K562 (cell line): ENCODE measurements around the gene CDH3. TPM values are rescaled to one million over a fixed set of nuclear protein-coding genes. Genes with fewer than 3 reads are reported as not detected.

Experiments
- ATAC-seq: fragments of 200-7000 bp; cut with Tn5 transposase; 3 replicates; pipeline ENCODE4 v1.9.1; 2020; ENCODE audit warnings: moderate library complexity
- BruUV-seq: library from RNA; stranded (reverse); fragments of 400-500 nt; replicated peaks from 2 replicates; lab custom pipeline; 2021; lab: Mats Ljungman, UMichigan
- CTCF ChIA-PET: fragments of 300-600 bp; formaldehyde crosslinking; extraction: SDS; loops from one replicate; lab custom pipeline; 2021; ENCODE audit warnings: low intra/inter-chr PET ratio; lab: Yijun Ruan, JAX
- POLR2A ChIA-PET: fragments of 300-600, 350-650 bp; sonication (Branson Sonifier 250); formaldehyde crosslinking; extraction: SDS; loops from one replicate; lab custom pipeline; 2021; ENCODE audit warnings: antibody characterized with exemption, inconsistent platforms; lab: Yijun Ruan, JAX
- DNase-seq, 4 experiments: peaks; one replicate each; pipeline versions ENCODE4 v3.0.0 to v3.0.0-alpha.2; 2011 to 2018; ENCODE audit warnings: low spot score in 3 of 4, mixed read lengths in 3 of 4; ENCODE audit errors: extremely low read depth in 1 of 4
- FAIRE-seq: peaks from 2 replicates; lab custom pipeline; 2011; peaks lifted over from hg19 to GRCh38; lab: Jason Lieb, UNC
- H2AFZ ChIP-seq: 2 replicates; pipeline ENCODE4 v1.6.0; 2011; ENCODE audit warnings: low read depth, low read length, control low read depth, inconsistent platforms
- H3K27ac ChIP-seq: fragments of 200-600 bp; 3 replicates; pipeline ENCODE4 v1.8.0; 2011; ENCODE audit warnings: low read depth, mild to moderate bottlenecking, control low read depth, inconsistent platforms, low read length, moderate library complexity, mixed read lengths; ENCODE audit errors: extremely low read depth
- H3K27me3 ChIP-seq, 2 experiments: fragments of 300-600 bp in 1 of 2; 2 replicates in 1 of 2; 3 replicates in 1 of 2; pipeline versions ENCODE4 v1.6.0 to v1.8.0; 2011; ENCODE audit warnings: inconsistent platforms in 2 of 2, low read length in 2 of 2, mild to moderate bottlenecking in 1 of 2, mixed read lengths in 1 of 2, moderate library complexity in 1 of 2; ENCODE audit not compliant: control insufficient read depth in 2 of 2, insufficient read depth in 2 of 2
- H3K36me3 ChIP-seq: fragments of 300-600 bp; 3 replicates; pipeline ENCODE4 v1.8.0; 2011; ENCODE audit warnings: mild to moderate bottlenecking, low read length, inconsistent platforms; ENCODE audit not compliant: control insufficient read depth, insufficient read depth
- H3K4me1 ChIP-seq, 2 experiments: fragments of 200-600 bp in 1 of 2; replicated peaks in 1 of 2; 2 replicates in 1 of 2; 3 replicates in 1 of 2; pipeline versions ENCODE4 v1.5.1 to v1.8.0; 2011; ENCODE audit warnings: inconsistent platforms in 2 of 2, low read length in 2 of 2, mild to moderate bottlenecking in 1 of 2, mixed read lengths in 1 of 2, moderate library complexity in 1 of 2; ENCODE audit not compliant: control insufficient read depth in 2 of 2, insufficient read depth in 2 of 2
- H3K4me2 ChIP-seq: 2 replicates; pipeline ENCODE4 v1.6.1; 2011; ENCODE audit warnings: low read length, control low read depth, inconsistent platforms, mixed read lengths; ENCODE audit not compliant: insufficient read depth
- H3K4me3 ChIP-seq: fragments of 200-600 bp; sonication (generic), shearing (Covaris generic); 2 replicates; pipeline ENCODE4 v1.5.1; 2016; ENCODE audit warnings: control low read depth, inconsistent platforms
- H3K79me2 ChIP-seq: fragments of 200-600 bp; 3 replicates; pipeline ENCODE4 v1.8.0; 2011; ENCODE audit warnings: low read length, inconsistent platforms; ENCODE audit not compliant: control insufficient read depth, insufficient read depth
- H3K9ac ChIP-seq, 2 experiments: 2 replicates each; pipeline versions ENCODE4 v1.6.0 to v1.6.1; 2011; ENCODE audit warnings: low read depth in 2 of 2, low read length in 2 of 2, control low read depth in 1 of 2, inconsistent platforms in 1 of 2, mild to moderate bottlenecking in 1 of 2, mixed read lengths in 1 of 2; ENCODE audit not compliant: insufficient read depth in 1 of 2
- H3K9me1 ChIP-seq: one replicate; pipeline ENCODE4 v1.6.0; 2011; ENCODE audit warnings: inconsistent platforms, mild to moderate bottlenecking, low read length, moderate library complexity; ENCODE audit not compliant: control insufficient read depth, insufficient read depth
- H3K9me3 ChIP-seq: replicated peaks from 2 replicates; pipeline ENCODE4 v1.5.1; 2011; ENCODE audit warnings: low read depth, low read length, inconsistent platforms; ENCODE audit not compliant: control insufficient read depth, insufficient read depth
- H4K20me1 ChIP-seq: replicated peaks from 2 replicates; pipeline ENCODE4 v1.6.1; 2011; ENCODE audit warnings: low read length, inconsistent platforms, mixed read lengths; ENCODE audit not compliant: control insufficient read depth, insufficient read depth
- HDAC1 ChIP-seq, 2 experiments: fragments of 450-650 bp; IDR thresholded peaks; 2 replicates each; pipeline ENCODE4 v1.6.1; 2016 to 2017; ENCODE audit warnings: inconsistent platforms in 1 of 2, mild to moderate bottlenecking in 1 of 2, moderate library complexity in 1 of 2
- PRPF4 ChIP-seq: fragments of 200-400 bp; formaldehyde crosslinking; IDR thresholded peaks from one replicate; pipeline ENCODE4 v1.6.1; 2017; ENCODE audit warnings: low read length, low read depth, mild to moderate bottlenecking; ENCODE audit not compliant: insufficient read depth, poor library complexity, severe bottlenecking
- U2AF2 ChIP-seq: fragments of 200-400 bp; formaldehyde crosslinking; optimal IDR thresholded peaks from 2 replicates; pipeline ENCODE3; 2017; ENCODE audit warnings: low read depth, mild to moderate bottlenecking, low read length
- ZNF239 ChIP-seq: fragments of 250-450 bp; sonication (Bioruptor Pico); IDR thresholded peaks from 2 replicates; pipeline ENCODE4 v1.4.0; 2020; ENCODE audit warnings: mild to moderate bottlenecking
- WGBS: fragments of 100-300 bp; shearing (Covaris generic); methylation state at CpG from one replicate; pipeline ENCODE4 v1.1.6; 2016; ENCODE audit warnings: low coverage, mixed read lengths; ENCODE audit not compliant: insufficient coverage; ENCODE audit errors: missing lambda C conversion rate; 5-methylcytosine and 5-hydroxymethylcytosine counted together
- in situ Hi-C: fragments of 300-500 bp; cut with MboI; formaldehyde crosslinking; loops from 4 replicates; pipeline ENCODE4 v1.15.0; 2018; ENCODE audit warnings: inconsistent platforms, mixed read lengths
- intact Hi-C: fragments of 100-400 bp; cut with micrococcal nuclease; formaldehyde crosslinking; loops from 2 replicates; pipeline ENCODE4 v1.14.2; 2022
- polyA plus RNA-seq, 8 experiments: library from polyadenylated mRNA; depleted of rRNA in 4 of 8; stranded (reverse) in 5 of 8; unstranded in 3 of 8; fragments of >200 nt; fragmentation: Nextera tagmentation in 2 of 8; fragmentation: Illumina TruSeq in 1 of 8; extraction: Ambion mirVana in 2 of 8; extraction: Trizol in 1 of 8; gene quantifications; 2 replicates each; pipeline versions ENCODE4 v1.2.1 to v1.2.3, GENCODE V29; 2011 to 2014; ENCODE audit warnings: inconsistent platforms in 1 of 8, missing spikeins in 1 of 8
- total RNA-seq, 7 experiments: library from RNA; depleted of rRNA in 6 of 7; stranded (reverse); fragments of >200 nt in 6 of 7; fragmentation: Illumina TruSeq in 2 of 7; extraction: Trizol in 2 of 7; gene quantifications; 2 replicates each; pipeline versions ENCODE4 v1.2.1 to v1.2.3, GENCODE V29; 2011 to 2021; ENCODE audit warnings: low replicate concordance in 1 of 7
- TF ChIP-seq, protein P1 (sequence below): fragments of 250-450 bp; sonication (Bioruptor Pico); IDR thresholded peaks from 2 replicates; pipeline ENCODE4 v1.8.0; 2021; ENCODE audit warnings: moderate library complexity, mild to moderate bottlenecking, inconsistent platforms

CDH3 gene
- total and polyA plus RNA-seq, 9 of the 15 experiments (the other 6 are each of a cell fraction or from before 2014, with no cell fraction given), result 0.06 to 0.09 TPM; not detected in 7

DNA sequence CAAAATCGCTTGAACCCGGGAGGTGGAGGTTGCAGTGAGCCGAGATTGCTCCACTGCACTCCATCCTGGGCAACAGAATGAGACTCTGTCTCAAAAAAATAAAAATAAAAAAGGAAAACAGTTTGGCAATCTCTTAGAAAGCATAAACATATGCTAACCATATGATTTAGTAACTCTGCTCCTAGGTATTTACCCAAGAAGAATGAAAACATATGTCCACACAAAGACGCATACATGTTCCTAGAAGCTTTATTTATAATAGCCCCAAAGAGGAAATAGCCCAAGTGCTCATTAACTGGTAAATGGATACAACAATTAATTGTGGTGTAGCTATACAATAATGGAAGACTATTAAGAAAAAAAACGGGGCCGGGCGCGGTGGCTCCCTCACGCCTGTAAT lies 73.5 kb downstream of the CDH3 start:
- no peaks in the 10 kb centered on the region for H3K27me3 ChIP-seq
- FAIRE-seq (no peak), ATAC-seq (no peak), DNase-seq (no peak)
- H2AFZ ChIP-seq, result no peak overlapping the region
- no peaks in the 10 kb centered on the region for H3K9me1 ChIP-seq
- BruUV-seq, result no TSS peak
- ChIA-PET CTCF (no interaction called here), POLR2A (interaction anchor here (0.6 kb wide), 1 partner anchor 167 kb away, joined by 3 read pairs; no protein-coding TSS in a partner anchor)
- H3K4me1 ChIP-seq, result no peaks in the 10 kb centered on the region; a peak in 1 of 5 replicates
- H3K4me2 ChIP-seq, result no peak overlapping the region
- no peaks in the 10 kb centered on the region for H3K9me3 ChIP-seq
- no peak overlapping the region for H3K4me3 ChIP-seq
- no peak overlapping the region for H3K27ac ChIP-seq
- H3K36me3 ChIP-seq, result no peaks in the 10 kb centered on the region
- WGBS, result 84% methylated on average over 9 of the region's 9 CpGs
- in situ Hi-C loops, result no loop called here
- H4K20me1 ChIP-seq, result no peaks in the 10 kb centered on the region
- intact Hi-C loops, result no loop called here
- H3K9ac ChIP-seq, result no peak overlapping the region
- H3K79me2 ChIP-seq, result no peaks in the 10 kb centered on the region
- TF ChIP-seq ZNF239 (CRISPR knock-in tag) (no peak), HDAC1 (IDR thresholded peaks at IDR 0.05) (no peak), U2AF2 (no peak), PRPF4 (no peak)
- TF ChIP-seq, protein P1, sequence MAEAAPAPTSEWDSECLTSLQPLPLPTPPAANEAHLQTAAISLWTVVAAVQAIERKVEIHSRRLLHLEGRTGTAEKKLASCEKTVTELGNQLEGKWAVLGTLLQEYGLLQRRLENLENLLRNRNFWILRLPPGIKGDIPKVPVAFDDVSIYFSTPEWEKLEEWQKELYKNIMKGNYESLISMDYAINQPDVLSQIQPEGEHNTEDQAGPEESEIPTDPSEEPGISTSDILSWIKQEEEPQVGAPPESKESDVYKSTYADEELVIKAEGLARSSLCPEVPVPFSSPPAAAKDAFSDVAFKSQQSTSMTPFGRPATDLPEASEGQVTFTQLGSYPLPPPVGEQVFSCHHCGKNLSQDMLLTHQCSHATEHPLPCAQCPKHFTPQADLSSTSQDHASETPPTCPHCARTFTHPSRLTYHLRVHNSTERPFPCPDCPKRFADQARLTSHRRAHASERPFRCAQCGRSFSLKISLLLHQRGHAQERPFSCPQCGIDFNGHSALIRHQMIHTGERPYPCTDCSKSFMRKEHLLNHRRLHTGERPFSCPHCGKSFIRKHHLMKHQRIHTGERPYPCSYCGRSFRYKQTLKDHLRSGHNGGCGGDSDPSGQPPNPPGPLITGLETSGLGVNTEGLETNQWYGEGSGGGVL (CRISPR knock-in tag), result no peak
